CD4-positive, CD25-positive, alpha-beta regulatory T cell (primary cell): ENCODE measurements around the gene CSTF2. TPM values are rescaled to one million over a fixed set of nuclear protein-coding genes. Genes with fewer than 3 reads are reported as not detected.
"Not testable (repeated sequence)": the region's sequence is repeated elsewhere in the genome, so short reads cannot be mapped to it uniquely, and the experiment has no call there.

Experiments
- ATAC-seq, 2 donors: fragments of 150-1000 bp; cut with Tn5 transposase; one replicate each; pipeline ENCODE4 v1.10.0; 2021; ENCODE audit warnings: low read depth in 2 of 2, moderate number of reproducible peaks in 2 of 2, moderate library complexity in 1 of 2
- DNase-seq, 3 donors: peaks; one replicate each; pipeline versions ENCODE4 v3.0.0 to v3.0.0-alpha.2; 2012 to 2022; ENCODE audit warnings: mixed read lengths in 1 of 3
- H3K27ac ChIP-seq: one replicate; pipeline ENCODE4 v1.7.0; 2013; ENCODE audit warnings: mild to moderate bottlenecking, low read length; ENCODE audit not compliant: insufficient read depth, poor library complexity, severe bottlenecking
- H3K27me3 ChIP-seq: one replicate; pipeline ENCODE4 v1.7.0; 2013; ENCODE audit warnings: low read length; ENCODE audit not compliant: control insufficient read depth, insufficient read depth
- H3K36me3 ChIP-seq: one replicate; pipeline ENCODE4 v1.7.0; 2013; ENCODE audit warnings: mild to moderate bottlenecking, low read length, moderate library complexity; ENCODE audit not compliant: control insufficient read depth, insufficient read depth
- H3K4me1 ChIP-seq: 2 replicates; pipeline ENCODE4 v1.7.0; 2013; ENCODE audit warnings: mild to moderate bottlenecking, low read length; ENCODE audit not compliant: insufficient read depth, control insufficient read depth, poor library complexity, severe bottlenecking
- H3K4me3 ChIP-seq: one replicate; pipeline ENCODE4 v1.7.0; 2013; ENCODE audit warnings: low read depth, mild to moderate bottlenecking, low read length, moderate library complexity
- H3K9me3 ChIP-seq, 2 experiments: 1 replicate in 1 of 2; 2 replicates in 1 of 2; pipeline ENCODE4 v1.7.0; 2013; ENCODE audit warnings: low read length in 2 of 2, mild to moderate bottlenecking in 1 of 2, moderate library complexity in 1 of 2; ENCODE audit not compliant: control insufficient read depth in 2 of 2
- H3K27ac Mint-ChIP-seq, 3 donors: one replicate each; pipeline ENCODE4 v1.8.0; 2020 to 2022; ENCODE audit warnings: mild to moderate bottlenecking in 3 of 3, mixed read lengths in 3 of 3, moderate library complexity in 2 of 3
- H3K27me3 Mint-ChIP-seq: one replicate; pipeline ENCODE4 v1.8.0; 2022; ENCODE audit warnings: mild to moderate bottlenecking, mixed read lengths
- H3K36me3 Mint-ChIP-seq: one replicate; pipeline ENCODE4 v1.8.0; 2020; ENCODE audit warnings: mixed read lengths
- H3K4me1 Mint-ChIP-seq, 4 donors: one replicate each; pipeline ENCODE4 v1.8.0; 2020 to 2022; ENCODE audit warnings: mixed read lengths in 4 of 4, mild to moderate bottlenecking in 1 of 4
- H3K4me3 Mint-ChIP-seq, 4 donors: one replicate each; pipeline ENCODE4 v1.8.0; 2020 to 2022; ENCODE audit warnings: mild to moderate bottlenecking in 4 of 4, mixed read lengths in 4 of 4, moderate library complexity in 3 of 4
- H3K9me3 Mint-ChIP-seq, 7 donors: one replicate each; pipeline ENCODE4 v1.8.0; 2020 to 2022; ENCODE audit warnings: mixed read lengths in 7 of 7, mild to moderate bottlenecking in 3 of 7, moderate library complexity in 2 of 7
- polyA plus RNA-seq, 4 donors: library from polyadenylated mRNA; unstranded; fragments of 300-500 nt; fragmentation: Illumina TruSeq; gene quantifications; one replicate each; pipeline ENCODE4 v1.2.3, GENCODE V29; 2021
- total RNA-seq: library from RNA; stranded (reverse); gene quantifications from one replicate; pipeline ENCODE4 v1.2.3, GENCODE V29; 2022

Gene CSTF2
- total RNA-seq (11.1 TPM), polyA plus RNA-seq (10 to 100 TPM; 13.4 to 19.2 (median 16.3) TPM)

- DNase-seq = peak; percentile 66 to 91 (median 86)
- H3K4me3 Mint-ChIP-seq = peak within 1 kb of the TSS; percentile 80 to 91 (median 86)
- no peaks in the 10 kb centered on the region for H3K27me3 Mint-ChIP-seq
- peak within 1 kb of the TSS; percentile 88 to 93 (median 91) for H3K27ac Mint-ChIP-seq
- H3K4me1 ChIP-seq = peaks cover 8% of the 10 kb centered on the region
- peak; percentile 97 to 98 for ATAC-seq
- H3K9me3 ChIP-seq = no peaks in the 10 kb centered on the region
- H3K4me1 Mint-ChIP-seq = peaks cover 4 to 13% (median 6%) of the 10 kb centered on the region in 4 donors
- H3K9me3 Mint-ChIP-seq = no peaks in the 10 kb centered on the region
- H3K27me3 ChIP-seq = peaks cover 5% of the 10 kb centered on the region
- H3K36me3 Mint-ChIP-seq = peaks cover 8% of the 10 kb centered on the region
- H3K36me3 ChIP-seq = peaks cover 28% of the 10 kb centered on the region
- H3K4me3 ChIP-seq = peak within 1 kb of the TSS; percentile 90
- peak within 1 kb of the TSS; percentile 85 for H3K27ac ChIP-seq
Measured at GRCh38 chrX:100819837-100820666, at the start of gene CSTF2. CSTF2 (plus strand) TSS chrX:100820391; CDS start chrX:100820417, 26 bp downstream.

- not testable (repeated sequence) for H3K9me3 ChIP-seq, H3K4me1 Mint-ChIP-seq, H3K27ac Mint-ChIP-seq, DNase-seq, H3K36me3 Mint-ChIP-seq, ATAC-seq, H3K27ac ChIP-seq, H3K9me3 Mint-ChIP-seq, H3K4me3 ChIP-seq, H3K27me3 Mint-ChIP-seq, H3K27me3 ChIP-seq, H3K4me3 Mint-ChIP-seq, H3K36me3 ChIP-seq, H3K4me1 ChIP-seq
Measured at GRCh38 chrX:100796371-100796770, 23.8 kb upstream of the CSTF2 start.

- Histone ChIP-seq H3K36me3 (no peaks in the 10 kb centered on the region), H3K27me3 (no peaks in the 10 kb centered on the region), H3K4me3 (no peak overlapping the region), H3K27ac (no peak overlapping the region), H3K9me3 (no peaks in the 10 kb centered on the region), H3K4me1 (no peaks in the 10 kb centered on the region)
- ATAC-seq (no peak), DNase-seq (no peak)
- no peaks in the 10 kb centered on the region for H3K27me3 Mint-ChIP-seq
- H3K4me1 Mint-ChIP-seq = no peaks in the 10 kb centered on the region
- H3K36me3 Mint-ChIP-seq = no peaks in the 10 kb centered on the region
- H3K27ac Mint-ChIP-seq = no peak overlapping the region
- H3K9me3 Mint-ChIP-seq = peaks cover 0 to 3% (median 0%) of the 10 kb centered on the region in 7 donors
- no peak overlapping the region for H3K4me3 Mint-ChIP-seq
Measured at GRCh38 chrX:100797359-100797758, 22.8 kb upstream of the CSTF2 start.

GRCh38 chrX:100798484-100799214 lies 21.5 kb upstream of the CSTF2 start:
- H3K4me3 Mint-ChIP-seq = no peak overlapping the region
- H3K4me1 Mint-ChIP-seq = no peaks in the 10 kb centered on the region
- no peaks in the 10 kb centered on the region for H3K27me3 Mint-ChIP-seq
- Histone ChIP-seq H3K9me3 (no peaks in the 10 kb centered on the region), H3K27ac (no peak overlapping the region), H3K4me1 (no peaks in the 10 kb centered on the region), H3K36me3 (no peaks in the 10 kb centered on the region), H3K27me3 (no peaks in the 10 kb centered on the region), H3K4me3 (no peak overlapping the region)
- no peak overlapping the region for H3K27ac Mint-ChIP-seq
- DNase-seq (no peak), ATAC-seq (no peak)
- peaks cover 0 to 3% (median 0%) of the 10 kb centered on the region in 7 donors for H3K9me3 Mint-ChIP-seq
- H3K36me3 Mint-ChIP-seq = no peaks in the 10 kb centered on the region

GRCh38 chrX:100802843-100803242 lies 17.3 kb upstream of the CSTF2 start:
- no peaks in the 10 kb centered on the region for H3K4me1 Mint-ChIP-seq
- no peak overlapping the region for H3K27ac Mint-ChIP-seq
- Histone ChIP-seq H3K4me3 (no peak overlapping the region), H3K4me1 (no peaks in the 10 kb centered on the region), H3K27ac (no peak overlapping the region), H3K27me3 (no peaks in the 10 kb centered on the region), H3K9me3 (no peaks in the 10 kb centered on the region), H3K36me3 (no peaks in the 10 kb centered on the region)
- no peak overlapping the region for H3K4me3 Mint-ChIP-seq
- H3K36me3 Mint-ChIP-seq = no peaks in the 10 kb centered on the region
- peaks cover 0 to 14% (median 2%) of the 10 kb centered on the region in 7 donors for H3K9me3 Mint-ChIP-seq
- ATAC-seq = no peak
- H3K27me3 Mint-ChIP-seq = peaks cover 14% of the 10 kb centered on the region
- DNase-seq = no peak

GRCh38 chrX:100804780-100805179 lies 15.4 kb upstream of the CSTF2 start:
- peaks cover 26% of the 10 kb centered on the region for H3K27me3 Mint-ChIP-seq
- no peaks in the 10 kb centered on the region for H3K4me1 ChIP-seq
- no peaks in the 10 kb centered on the region for H3K27me3 ChIP-seq
- H3K27ac Mint-ChIP-seq = no peak overlapping the region
- H3K4me1 Mint-ChIP-seq = no peaks in the 10 kb centered on the region
- ATAC-seq (no peak), DNase-seq (no peak)
- H3K9me3 Mint-ChIP-seq = peaks cover 0 to 14% (median 2%) of the 10 kb centered on the region in 7 donors
- no peaks in the 10 kb centered on the region for H3K36me3 Mint-ChIP-seq
- H3K36me3 ChIP-seq = no peaks in the 10 kb centered on the region
- H3K27ac ChIP-seq = no peak overlapping the region
- H3K9me3 ChIP-seq = no peaks in the 10 kb centered on the region
- no peak overlapping the region for H3K4me3 ChIP-seq
- no peak overlapping the region for H3K4me3 Mint-ChIP-seq

GRCh38 chrX:100808265-100808664 lies 11.9 kb upstream of the CSTF2 start:
- not testable (repeated sequence) for ATAC-seq, H3K9me3 ChIP-seq, H3K36me3 Mint-ChIP-seq, H3K4me1 ChIP-seq, DNase-seq, H3K27ac Mint-ChIP-seq, H3K4me3 ChIP-seq, H3K4me3 Mint-ChIP-seq, H3K27me3 ChIP-seq, H3K4me1 Mint-ChIP-seq, H3K27ac ChIP-seq, H3K36me3 ChIP-seq
- H3K27me3 Mint-ChIP-seq = peaks cover 38% of the 10 kb centered on the region
- H3K9me3 Mint-ChIP-seq = peaks cover 0 to 14% (median 2%) of the 10 kb centered on the region in 7 donors
